HepG2 (cell line): ENCODE data around the gene ATG9A. TPM values are rescaled to one million over a fixed set of nuclear protein-coding genes. Genes with fewer than 3 reads are reported as not detected.

Source experiments
- ATF1 ChIP-seq: IDR thresholded peaks from 2 replicates; pipeline ENCODE4 v1.6.1; 2016; ENCODE audit warnings: mild to moderate bottlenecking, control low read depth
- CHD2 ChIP-seq: IDR thresholded peaks from 2 replicates; pipeline ENCODE4 v1.6.1; 2011; ENCODE audit warnings: low read depth, low read length, improper control_type of control experiment
- CTCF ChIP-seq: sonication (generic); formaldehyde crosslinking; IDR thresholded peaks from 2 replicates; pipeline ENCODE4 v1.5.0; 2020; ENCODE audit warnings: mild to moderate bottlenecking, missing genetic modification reagents, moderate library complexity
- FOXC1 ChIP-seq: sonication (generic); formaldehyde crosslinking; IDR thresholded peaks from 2 replicates; pipeline ENCODE4 v1.8.0; 2022; ENCODE audit warnings: mild to moderate bottlenecking, missing genetic modification reagents, borderline replicate concordance
- FOXM1 ChIP-seq: sonication (generic); formaldehyde crosslinking; IDR thresholded peaks from 2 replicates; pipeline ENCODE4 v1.5.0; 2020; ENCODE audit warnings: missing genetic modification reagents
- FOXP1 ChIP-seq, 2 experiments: fragments of 450-650 bp in 1 of 2; IDR thresholded peaks; 2 replicates each; pipeline ENCODE4 v1.6.1; 2017 to 2018; ENCODE audit warnings: antibody characterized with exemption in 1 of 2
- MIXL1 ChIP-seq: IDR thresholded peaks from 2 replicates; pipeline ENCODE4 v1.6.1; 2016
- MTA3 ChIP-seq: sonication (generic); formaldehyde crosslinking; IDR thresholded peaks from 2 replicates; pipeline ENCODE4 v1.4.0; 2020; ENCODE audit warnings: missing genetic modification reagents
- MTF1 ChIP-seq: sonication (generic); formaldehyde crosslinking; IDR thresholded peaks from 2 replicates; pipeline ENCODE4 v1.5.0; 2020; ENCODE audit warnings: missing genetic modification reagents
- MXD4 ChIP-seq: IDR thresholded peaks from 2 replicates; pipeline ENCODE4 v1.6.1; 2016; ENCODE audit warnings: mild to moderate bottlenecking, missing biosample characterization, missing genetic modification reagents
- NBN ChIP-seq: fragments of 450-650 bp; conservative IDR thresholded peaks from 2 replicates; pipeline ENCODE4 v1.6.1; 2017
- PHF21A ChIP-seq: sonication (generic); formaldehyde crosslinking; IDR thresholded peaks from 2 replicates; pipeline ENCODE4 v1.5.0; 2020; ENCODE audit warnings: mild to moderate bottlenecking, missing genetic modification reagents
- RAD21 ChIP-seq: fragments of 450-650 bp; formaldehyde crosslinking; IDR thresholded peaks from 2 replicates; pipeline ENCODE4 v1.5.0; 2020; ENCODE audit warnings: mild to moderate bottlenecking
- RFXAP ChIP-seq: sonication (generic); formaldehyde crosslinking; IDR thresholded peaks from 2 replicates; pipeline ENCODE4 v1.4.0; 2020; ENCODE audit warnings: missing genetic modification reagents, borderline replicate concordance
- SIN3A ChIP-seq: IDR thresholded peaks from 2 replicates; pipeline ENCODE4 v1.6.1; 2011; ENCODE audit warnings: low read depth, mild to moderate bottlenecking, control low read depth, low read length, borderline replicate concordance
- SMAD9 ChIP-seq: sonication (generic); formaldehyde crosslinking; IDR thresholded peaks from 2 replicates; pipeline ENCODE4 v1.5.1; 2020; ENCODE audit warnings: mild to moderate bottlenecking, missing genetic modification reagents
- STAG1 ChIP-seq: sonication (generic); formaldehyde crosslinking; IDR thresholded peaks from 2 replicates; pipeline ENCODE4 v1.4.0; 2020; ENCODE audit warnings: missing genetic modification reagents
- THYN1 ChIP-seq: sonication (generic); formaldehyde crosslinking; IDR thresholded peaks from 2 replicates; pipeline ENCODE4 v1.8.1; 2023; ENCODE audit warnings: low read depth, mild to moderate bottlenecking, moderate library complexity, missing genetic modification reagents, borderline replicate concordance
- ZFP1 ChIP-seq: IDR thresholded peaks from 2 replicates; pipeline ENCODE4 v1.6.1; 2016
- ZNF17 ChIP-seq: sonication (generic); formaldehyde crosslinking; IDR thresholded peaks from 2 replicates; pipeline ENCODE4 v1.5.0; 2020; ENCODE audit warnings: mild to moderate bottlenecking, missing genetic modification reagents
- ZNF224 ChIP-seq: sonication (generic); formaldehyde crosslinking; IDR thresholded peaks from 2 replicates; pipeline ENCODE4 v1.5.0; 2020; ENCODE audit warnings: mild to moderate bottlenecking, missing genetic modification reagents
- ZNF253 ChIP-seq: sonication (generic); formaldehyde crosslinking; IDR thresholded peaks from 2 replicates; pipeline ENCODE4 v1.8.0; 2022; ENCODE audit warnings: mild to moderate bottlenecking, missing genetic modification reagents, borderline replicate concordance
- ZNF256 ChIP-seq: sonication (generic); formaldehyde crosslinking; conservative IDR thresholded peaks from 2 replicates; pipeline ENCODE4 v1.4.0; 2020; ENCODE audit warnings: missing genetic modification reagents
- ZNF350 ChIP-seq: sonication (generic); formaldehyde crosslinking; IDR thresholded peaks from 2 replicates; pipeline ENCODE4 v1.4.0; 2020; ENCODE audit warnings: mild to moderate bottlenecking, low read depth, missing genetic modification reagents, borderline replicate concordance
- ZNF629 ChIP-seq: sonication (generic); formaldehyde crosslinking; conservative IDR thresholded peaks from 2 replicates; pipeline ENCODE4 v1.5.0; 2020; ENCODE audit warnings: missing genetic modification reagents
- ZSCAN12 ChIP-seq: sonication (generic); formaldehyde crosslinking; IDR thresholded peaks from 2 replicates; pipeline ENCODE4 v1.9.0; 2021; ENCODE audit warnings: mild to moderate bottlenecking, missing genetic modification reagents
- polyA plus RNA-seq, 8 experiments: library from polyadenylated mRNA; depleted of rRNA in 3 of 8; stranded (reverse) in 7 of 8; unstranded in 1 of 8; fragments of >200 nt; fragmentation: Illumina TruSeq in 4 of 8; extraction: Trizol in 4 of 8; gene quantifications; 2 replicates each; pipeline versions ENCODE4 v1.2.1 to v1.2.3, GENCODE V29; 2011 to 2016; ENCODE audit warnings: low read depth in 4 of 8, missing spikeins in 1 of 8, mixed read lengths in 1 of 8; ENCODE audit not compliant: insufficient read depth in 1 of 8
- total RNA-seq, 5 experiments: library from RNA; depleted of rRNA; stranded (reverse); fragments of >200 nt; fragmentation: Illumina TruSeq; extraction: Trizol; gene quantifications; 2 replicates each; pipeline ENCODE4 v1.2.3, GENCODE V29; 2016; ENCODE audit warnings: low read depth in 1 of 5
- TF ChIP-seq, protein P1 (sequence below): sonication (generic); formaldehyde crosslinking; IDR thresholded peaks from 2 replicates; pipeline ENCODE4 v1.5.1; 2020; ENCODE audit warnings: missing genetic modification reagents, mild to moderate bottlenecking, borderline replicate concordance
- TF ChIP-seq, protein P2 (sequence below): sonication (generic); IDR thresholded peaks from 2 replicates; pipeline ENCODE4 v1.6.1; 2016; ENCODE audit warnings: low read depth, borderline replicate concordance
- TF ChIP-seq, protein P3 (sequence below): sonication (generic); formaldehyde crosslinking; IDR thresholded peaks from 2 replicates; pipeline ENCODE4 v1.5.1; 2020; ENCODE audit warnings: missing genetic modification reagents, mild to moderate bottlenecking, borderline replicate concordance

Gene ATG9A
- total and polyA plus RNA-seq, 2 of the 13 experiments (the other 11 are each of a cell fraction or from before 2014, with no cell fraction given): 35.0 to 131 TPM

GRCh38 chr2:219230059-219230540 is 664 bp upstream of the ATG9A start (continued):
- TF ChIP-seq, protein P1, sequence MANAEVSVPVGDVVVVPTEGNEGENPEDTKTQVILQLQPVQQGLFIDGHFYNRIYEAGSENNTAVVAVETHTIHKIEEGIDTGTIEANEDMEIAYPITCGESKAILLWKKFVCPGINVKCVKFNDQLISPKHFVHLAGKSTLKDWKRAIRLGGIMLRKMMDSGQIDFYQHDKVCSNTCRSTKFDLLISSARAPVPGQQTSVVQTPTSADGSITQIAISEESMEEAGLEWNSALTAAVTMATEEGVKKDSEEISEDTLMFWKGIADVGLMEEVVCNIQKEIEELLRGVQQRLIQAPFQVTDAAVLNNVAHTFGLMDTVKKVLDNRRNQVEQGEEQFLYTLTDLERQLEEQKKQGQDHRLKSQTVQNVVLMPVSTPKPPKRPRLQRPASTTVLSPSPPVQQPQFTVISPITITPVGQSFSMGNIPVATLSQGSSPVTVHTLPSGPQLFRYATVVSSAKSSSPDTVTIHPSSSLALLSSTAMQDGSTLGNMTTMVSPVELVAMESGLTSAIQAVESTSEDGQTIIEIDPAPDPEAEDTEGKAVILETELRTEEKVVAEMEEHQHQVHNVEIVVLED (CRISPR knock-in tag): no peak
- TF ChIP-seq ZNF253 (CRISPR knock-in tag): 0 out of 2 replicates have a peak, but pooled peaks have one; percentile 9
- TF ChIP-seq ZSCAN12: no peak
- no peak for TF ChIP-seq ZFP1 (CRISPR knock-in tag)
- TF ChIP-seq, protein P2, sequence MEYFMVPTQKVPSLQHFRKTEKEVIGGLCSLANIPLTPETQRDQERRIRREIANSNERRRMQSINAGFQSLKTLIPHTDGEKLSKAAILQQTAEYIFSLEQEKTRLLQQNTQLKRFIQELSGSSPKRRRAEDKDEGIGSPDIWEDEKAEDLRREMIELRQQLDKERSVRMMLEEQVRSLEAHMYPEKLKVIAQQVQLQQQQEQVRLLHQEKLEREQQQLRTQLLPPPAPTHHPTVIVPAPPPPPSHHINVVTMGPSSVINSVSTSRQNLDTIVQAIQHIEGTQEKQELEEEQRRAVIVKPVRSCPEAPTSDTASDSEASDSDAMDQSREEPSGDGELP: no peak
- TF ChIP-seq RAD21 (CRISPR knock-in tag): no peak; the same call in 1 of the 2 replicates
- TF ChIP-seq, protein P3, sequence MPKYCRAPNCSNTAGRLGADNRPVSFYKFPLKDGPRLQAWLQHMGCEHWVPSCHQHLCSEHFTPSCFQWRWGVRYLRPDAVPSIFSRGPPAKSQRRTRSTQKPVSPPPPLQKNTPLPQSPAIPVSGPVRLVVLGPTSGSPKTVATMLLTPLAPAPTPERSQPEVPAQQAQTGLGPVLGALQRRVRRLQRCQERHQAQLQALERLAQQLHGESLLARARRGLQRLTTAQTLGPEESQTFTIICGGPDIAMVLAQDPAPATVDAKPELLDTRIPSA (CRISPR knock-in tag): no peak
- no peak; the same call in 1 of the 2 replicates for TF ChIP-seq SMAD9
- no peak for TF ChIP-seq FOXM1 (CRISPR knock-in tag)
- TF ChIP-seq RFXAP (CRISPR knock-in tag): no peak
- 0 out of 2 replicates have a peak, but pooled peaks have one; percentile 82 for TF ChIP-seq ZNF256 (CRISPR knock-in tag)
- TF ChIP-seq CTCF (CRISPR knock-in tag): no peak
- TF ChIP-seq THYN1 (CRISPR knock-in tag): no peak
- no peak for TF ChIP-seq CHD2
- 0 out of 2 replicates have a peak, but pooled peaks have one; percentile 3 for TF ChIP-seq PHF21A (CRISPR knock-in tag)
- peak; percentile 46; the same call in 1 of the 2 replicates for TF ChIP-seq ZNF350
- no peak for TF ChIP-seq FOXP1 (IDR thresholded peaks at IDR 0.05)
- TF ChIP-seq FOXP1 (CRISPR knock-in tag; IDR thresholded peaks at IDR 0.05): no peak
- TF ChIP-seq MXD4 (CRISPR knock-in tag): peak; percentile 62; the same call in 1 of the 2 replicates
- no peak for TF ChIP-seq FOXC1 (CRISPR knock-in tag)
- no peak for TF ChIP-seq SIN3A
- TF ChIP-seq ZNF629 (CRISPR knock-in tag): no peak
- TF ChIP-seq ZNF17 (CRISPR knock-in tag): 0 out of 2 replicates have a peak, but pooled peaks have one; percentile 5
- peak; percentile 22; the same call in 1 of the 2 replicates for TF ChIP-seq ZNF224 (CRISPR knock-in tag)
- no peak for TF ChIP-seq MTA3 (CRISPR knock-in tag)
- TF ChIP-seq STAG1: peak; percentile 31
- no peak for TF ChIP-seq MIXL1
- TF ChIP-seq NBN: no peak
- TF ChIP-seq MTF1 (CRISPR knock-in tag): no peak
- 0 out of 2 replicates have a peak, but pooled peaks have one; percentile 1 for TF ChIP-seq ATF1 (CRISPR knock-in tag)
